Mesothelial cell of epicardium (in vitro differentiated cells): ENCODE measurements around the gene PDPN. TPM values are rescaled to one million over a fixed set of nuclear protein-coding genes. Genes with fewer than 3 reads are reported as not detected.

ENCODE experiments used
- DNase-seq, 2 experiments: peaks; one replicate each; pipeline ENCODE4 v3.0.0; 2021; ENCODE audit warnings: low spot score in 2 of 2; ENCODE audit not compliant: unreplicated experiment in 2 of 2
- H3K27ac Mint-ChIP-seq: 2 replicates; pipeline ENCODE4 v1.8.0; 2021; ENCODE audit warnings: mixed read lengths
- H3K27me3 Mint-ChIP-seq: 2 replicates; pipeline ENCODE4 v1.8.0; 2021; ENCODE audit warnings: low read depth, mixed read lengths
- H3K36me3 Mint-ChIP-seq: 2 replicates; pipeline ENCODE4 v1.8.0; 2021; ENCODE audit warnings: mixed read lengths
- H3K4me1 Mint-ChIP-seq: 2 replicates; pipeline ENCODE4 v1.8.0; 2021; ENCODE audit warnings: mixed read lengths
- H3K4me3 Mint-ChIP-seq: 2 replicates; pipeline ENCODE4 v1.8.0; 2021; ENCODE audit warnings: mild to moderate bottlenecking, moderate library complexity, mixed read lengths
- H3K9me3 Mint-ChIP-seq: 2 replicates; pipeline ENCODE4 v1.8.0; 2021; ENCODE audit warnings: mixed read lengths
- CTCF ChIP-seq: fragments of 200-600 bp; sonication (generic); IDR thresholded peaks from one replicate; pipeline ENCODE4 v1.5.0; 2021; ENCODE audit warnings: antibody characterized with exemption; ENCODE audit not compliant: unreplicated experiment
- total RNA-seq: library from RNA; stranded (reverse); gene quantifications from 3 replicates; pipeline ENCODE4 v1.2.1, GENCODE V29; 2021

Gene PDPN
- total RNA-seq, 1 donor from 2014 or later: 105 TPM

- H3K9me3 Mint-ChIP-seq: no peaks in the 10 kb centered on the region
Measured at GRCh38 chr1:13595411-13595810, 11.8 kb downstream of the PDPN start.

GRCh38 chr1:13597166-13597565 lies 13.5 kb downstream of the PDPN start:
- H3K27me3 Mint-ChIP-seq: no peaks in the 10 kb centered on the region
- H3K4me3 Mint-ChIP-seq: no peak overlapping the region
- H3K27ac Mint-ChIP-seq: no peak overlapping the region
- H3K36me3 Mint-ChIP-seq: peaks cover 27% of the 10 kb centered on the region
- TF ChIP-seq CTCF: no peak
- DNase-seq: no peak
- no peaks in the 10 kb centered on the region for H3K9me3 Mint-ChIP-seq
- peaks cover 35% of the 10 kb centered on the region for H3K4me1 Mint-ChIP-seq

More at GRCh38 chr1:13595411-13595810, 11.8 kb downstream of the PDPN start:
- Mint-ChIP-seq H3K27ac (no peak overlapping the region), H3K4me3 (no peak overlapping the region), H3K36me3 (peaks cover 37% of the 10 kb centered on the region), H3K27me3 (no peaks in the 10 kb centered on the region), H3K4me1 (peaks cover 23% of the 10 kb centered on the region)
- DNase-seq: no peak
- TF ChIP-seq CTCF: no peak

DNA sequence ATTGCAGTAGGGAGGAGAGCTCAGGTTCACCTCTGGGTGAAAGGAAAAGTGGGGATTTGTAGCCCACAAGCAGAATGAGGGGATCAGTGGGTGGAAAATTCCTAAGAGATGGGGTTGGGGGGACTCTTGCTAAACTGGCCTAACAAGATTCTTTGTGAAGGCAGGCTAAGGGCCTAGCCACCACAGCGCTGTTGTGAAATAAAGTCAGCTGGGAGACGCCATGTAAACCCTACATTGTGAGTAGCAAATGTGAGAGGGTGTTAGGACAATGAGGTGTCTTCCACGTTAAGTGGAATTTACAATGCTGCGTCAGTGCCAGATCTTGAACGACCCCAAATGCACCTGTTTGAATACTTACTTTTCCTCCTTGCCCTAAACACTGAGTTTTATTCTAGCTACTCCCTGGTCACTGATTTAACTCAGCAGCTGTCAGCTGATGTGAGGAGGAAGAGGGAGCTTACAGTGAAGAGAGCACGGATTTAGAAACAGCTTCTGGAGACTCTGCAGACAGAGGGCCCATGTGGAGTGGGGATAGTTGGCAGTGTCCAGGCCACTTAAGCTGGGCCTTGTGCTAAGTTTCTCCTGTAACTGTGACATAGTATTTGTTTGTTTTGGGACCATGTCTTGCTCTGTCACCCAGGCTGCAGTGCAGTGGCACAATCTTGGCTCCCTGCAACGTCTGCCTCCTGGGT lies 17.3 kb downstream of the PDPN start:
- Mint-ChIP-seq H3K4me3 (no peak overlapping the region), H3K9me3 (no peaks in the 10 kb centered on the region), H3K36me3 (peaks cover 16% of the 10 kb centered on the region), H3K4me1 (peaks cover 32% of the 10 kb centered on the region), H3K27ac (peak overlapping the region; percentile 76), H3K27me3 (no peaks in the 10 kb centered on the region)
- no peak for TF ChIP-seq CTCF
- DNase-seq: no peak

DNA sequence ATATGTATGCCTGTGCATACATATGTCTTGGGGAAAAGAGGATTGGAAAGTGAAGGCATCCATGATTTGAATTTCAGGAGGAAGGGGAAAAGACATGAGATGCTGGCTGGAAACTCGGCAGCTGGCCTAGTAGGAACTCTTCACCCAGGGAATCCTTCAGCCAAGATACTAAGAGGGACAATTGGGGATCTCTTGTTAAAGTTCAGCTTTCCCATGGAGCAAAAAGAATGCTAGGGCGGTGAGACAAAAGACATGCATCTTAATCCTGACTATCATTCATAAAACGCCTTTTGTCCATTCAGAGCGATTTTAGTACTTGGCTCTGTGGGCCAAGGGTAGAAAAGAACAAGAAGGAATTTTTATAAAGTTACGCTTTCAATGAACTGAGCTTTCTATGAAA lies 20.5 kb downstream of the PDPN start:
- peaks cover 19% of the 10 kb centered on the region for H3K36me3 Mint-ChIP-seq
- peaks cover 32% of the 10 kb centered on the region for H3K4me1 Mint-ChIP-seq
- no peak overlapping the region for H3K4me3 Mint-ChIP-seq
- no peak for TF ChIP-seq CTCF
- H3K27me3 Mint-ChIP-seq: no peaks in the 10 kb centered on the region
- H3K27ac Mint-ChIP-seq: no peak overlapping the region
- no peak for DNase-seq
- H3K9me3 Mint-ChIP-seq: no peaks in the 10 kb centered on the region

DNA sequence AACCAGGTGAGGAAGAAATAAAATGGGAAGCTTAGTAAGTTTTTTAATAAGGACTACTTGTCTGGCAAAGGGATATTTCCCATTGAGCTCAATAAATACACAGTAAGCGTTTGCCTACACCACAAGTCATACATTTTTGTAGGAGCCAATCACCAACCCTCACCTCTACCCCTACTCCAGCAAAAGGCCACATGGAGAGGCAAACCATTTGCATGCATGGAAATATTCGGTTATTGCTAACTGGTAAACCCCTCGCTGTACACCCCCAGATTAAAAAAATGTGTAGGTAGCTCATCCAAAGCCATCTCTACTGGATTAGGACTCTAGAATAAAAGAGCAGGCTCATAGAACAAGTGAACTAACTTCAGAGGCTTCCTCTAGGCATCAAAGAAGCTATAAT lies 21.1 kb downstream of the PDPN start:
- H3K27me3 Mint-ChIP-seq: no peaks in the 10 kb centered on the region
- H3K27ac Mint-ChIP-seq: no peak overlapping the region
- TF ChIP-seq CTCF: no peak
- peaks cover 24% of the 10 kb centered on the region for H3K36me3 Mint-ChIP-seq
- no peak overlapping the region for H3K4me3 Mint-ChIP-seq
- H3K4me1 Mint-ChIP-seq: peaks cover 29% of the 10 kb centered on the region
- no peaks in the 10 kb centered on the region for H3K9me3 Mint-ChIP-seq
- no peak for DNase-seq
